GM18519 (cell line): Measurements from ENCODE around the gene CHSY1.
"Not testable (repeated sequence)": the region's sequence is repeated elsewhere in the genome, so short reads cannot be mapped to it uniquely, and the experiment has no call there.

Experiments
- ATAC-seq: cut with Tn5 transposase; IDR thresholded peaks from one replicate; pipeline ENCODE4 v1.9.1; 2021; ENCODE audit warnings: mild to moderate bottlenecking, moderate library complexity; ENCODE audit not compliant: unreplicated experiment, low FRiP score

Gene CHSY1

GRCh38 chr15:101125881-101126428 is 125.9 kb downstream of the CHSY1 start:
- not testable (repeated sequence) for ATAC-seq
